ENCODE data around the gene HOXD13.

HOXD13 gene

DNA sequence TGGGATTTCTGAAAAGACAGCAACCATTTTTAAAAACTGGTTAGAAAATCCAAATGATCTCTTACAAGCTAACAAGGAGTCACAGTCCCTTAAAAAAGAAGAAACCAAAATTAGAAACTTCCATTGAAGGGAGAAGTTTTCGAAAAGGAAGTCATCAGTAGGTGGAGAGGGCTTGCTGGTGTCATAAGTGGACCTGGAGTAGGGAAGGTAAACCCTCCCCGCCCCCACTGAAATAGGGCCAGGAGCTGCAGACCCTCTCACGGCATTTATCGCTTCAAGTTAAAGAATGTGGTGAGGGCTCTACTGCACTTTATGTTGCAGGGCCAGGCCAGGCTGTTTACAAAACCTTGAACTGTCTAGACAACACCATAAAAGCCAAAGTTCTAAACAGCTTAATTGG lies 17.4 kb downstream of the HOXD13 start:
- no peaks in the 10 kb centered on the region for H3K79me2 ChIP-seq (ENCODE audit: low read length)
- no peaks in the 10 kb centered on the region for H4K20me1 ChIP-seq (ENCODE audit: insufficient read depth, low read length)
- no peak overlapping the region for H3K27ac ChIP-seq (ENCODE audit: low read length)
- no peaks in the 10 kb centered on the region for H3K36me3 ChIP-seq (replicated peaks; ENCODE audit: insufficient read depth, low read length)
- H2AFZ ChIP-seq (ENCODE audit: low read length), result no peak overlapping the region
- H3K4me2 ChIP-seq (ENCODE audit: low read depth, low read length), result no peak overlapping the region
- H3K4me1 ChIP-seq (ENCODE audit: low read length), result no peaks in the 10 kb centered on the region
- TF ChIP-seq EZH2phosphoT487 (IDR thresholded peaks at IDR 0.05; ENCODE audit: low read length) (no peak), EZH2 (optimal IDR thresholded peaks at IDR 0.05; ENCODE audit: low read depth, low read length) (no peak)
- TF ChIP-seq, protein P1, sequence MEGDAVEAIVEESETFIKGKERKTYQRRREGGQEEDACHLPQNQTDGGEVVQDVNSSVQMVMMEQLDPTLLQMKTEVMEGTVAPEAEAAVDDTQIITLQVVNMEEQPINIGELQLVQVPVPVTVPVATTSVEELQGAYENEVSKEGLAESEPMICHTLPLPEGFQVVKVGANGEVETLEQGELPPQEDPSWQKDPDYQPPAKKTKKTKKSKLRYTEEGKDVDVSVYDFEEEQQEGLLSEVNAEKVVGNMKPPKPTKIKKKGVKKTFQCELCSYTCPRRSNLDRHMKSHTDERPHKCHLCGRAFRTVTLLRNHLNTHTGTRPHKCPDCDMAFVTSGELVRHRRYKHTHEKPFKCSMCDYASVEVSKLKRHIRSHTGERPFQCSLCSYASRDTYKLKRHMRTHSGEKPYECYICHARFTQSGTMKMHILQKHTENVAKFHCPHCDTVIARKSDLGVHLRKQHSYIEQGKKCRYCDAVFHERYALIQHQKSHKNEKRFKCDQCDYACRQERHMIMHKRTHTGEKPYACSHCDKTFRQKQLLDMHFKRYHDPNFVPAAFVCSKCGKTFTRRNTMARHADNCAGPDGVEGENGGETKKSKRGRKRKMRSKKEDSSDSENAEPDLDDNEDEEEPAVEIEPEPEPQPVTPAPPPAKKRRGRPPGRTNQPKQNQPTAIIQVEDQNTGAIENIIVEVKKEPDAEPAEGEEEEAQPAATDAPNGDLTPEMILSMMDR (IDR thresholded peaks at IDR 0.05; ENCODE audit: low read length), result no peak
- no peaks in the 10 kb centered on the region for H3K9me3 ChIP-seq (replicated peaks; ENCODE audit: insufficient read depth, low read length)
- H3K9ac ChIP-seq (ENCODE audit: low read length), result no peak overlapping the region
- no peak for DNase-seq
- no peak overlapping the region for H3K4me3 ChIP-seq (ENCODE audit: low read length)
- no peaks in the 10 kb centered on the region for H3K9me2 ChIP-seq (replicated peaks; ENCODE audit: insufficient read depth, low read length)
- H3F3A ChIP-seq (ENCODE audit: insufficient read depth, low read length), result no peaks in the 10 kb centered on the region
- H3K27me3 ChIP-seq (replicated peaks; ENCODE audit: insufficient read depth, low read length), result peaks cover 62% of the 10 kb centered on the region

DNA sequence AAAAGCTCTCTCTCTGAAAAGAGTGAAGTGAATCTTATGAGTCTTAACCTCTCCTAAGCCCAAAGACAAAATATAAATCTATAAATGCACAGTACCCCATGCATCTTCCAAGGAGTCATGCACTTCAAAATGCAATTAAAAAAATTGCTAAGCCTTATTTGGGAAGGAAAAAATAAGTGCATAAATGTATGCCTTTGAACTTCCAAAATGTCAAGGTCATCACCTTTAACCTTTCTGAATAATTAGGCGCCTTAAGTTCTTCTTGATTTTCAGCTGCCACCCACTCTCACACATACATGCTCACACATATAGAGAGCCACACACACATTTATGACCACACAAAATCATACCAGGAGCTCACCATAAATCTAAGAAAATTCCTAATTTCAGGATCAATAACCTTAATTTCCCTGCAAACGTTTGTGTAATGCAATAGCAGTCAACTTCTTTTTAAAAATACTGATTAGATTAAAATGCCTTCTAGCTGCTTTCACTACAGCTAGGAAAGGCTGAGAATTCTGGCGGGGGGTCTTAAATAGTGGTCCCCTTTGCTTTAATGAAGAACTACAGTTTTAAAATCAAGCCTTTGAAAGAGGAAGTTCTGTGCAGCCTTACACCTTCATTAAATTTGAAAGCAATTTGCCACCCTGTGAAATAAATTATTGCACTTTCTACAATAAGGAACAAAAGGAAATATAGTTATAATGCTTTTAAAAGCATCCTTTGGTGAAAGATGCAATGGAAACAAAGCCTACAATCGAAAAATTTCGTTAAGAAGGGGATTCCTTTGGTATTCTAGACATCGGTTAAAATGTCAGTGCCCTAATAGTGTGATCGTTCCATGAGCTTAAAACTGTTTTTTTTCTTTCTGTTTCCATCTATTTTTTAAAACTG lies 18.1 kb downstream of the HOXD13 start:
- Histone ChIP-seq H3K4me3 (ENCODE audit: low read length) (no peak overlapping the region), H3K9me3 (replicated peaks; ENCODE audit: insufficient read depth, low read length) (no peaks in the 10 kb centered on the region), H4K20me1 (ENCODE audit: insufficient read depth, low read length) (no peaks in the 10 kb centered on the region), H3K4me1 (ENCODE audit: low read length) (no peaks in the 10 kb centered on the region), H3K4me2 (ENCODE audit: low read depth, low read length) (peak overlapping the region; percentile 31), H3K9me2 (replicated peaks; ENCODE audit: insufficient read depth, low read length) (no peaks in the 10 kb centered on the region), H3F3A (ENCODE audit: insufficient read depth, low read length) (no peaks in the 10 kb centered on the region), H3K9ac (ENCODE audit: low read length) (no peak overlapping the region), H2AFZ (ENCODE audit: low read length) (no peak overlapping the region), H3K27me3 (replicated peaks; ENCODE audit: insufficient read depth, low read length) (peaks cover 64% of the 10 kb centered on the region), H3K36me3 (replicated peaks; ENCODE audit: insufficient read depth, low read length) (no peaks in the 10 kb centered on the region), H3K27ac (ENCODE audit: low read length) (no peak overlapping the region), H3K79me2 (ENCODE audit: low read length) (no peaks in the 10 kb centered on the region)
- no peak for DNase-seq
- TF ChIP-seq, protein P1 (IDR thresholded peaks at IDR 0.05; ENCODE audit: low read length), result no peak
- TF ChIP-seq EZH2 (optimal IDR thresholded peaks at IDR 0.05; ENCODE audit: low read depth, low read length), result no peak

DNA sequence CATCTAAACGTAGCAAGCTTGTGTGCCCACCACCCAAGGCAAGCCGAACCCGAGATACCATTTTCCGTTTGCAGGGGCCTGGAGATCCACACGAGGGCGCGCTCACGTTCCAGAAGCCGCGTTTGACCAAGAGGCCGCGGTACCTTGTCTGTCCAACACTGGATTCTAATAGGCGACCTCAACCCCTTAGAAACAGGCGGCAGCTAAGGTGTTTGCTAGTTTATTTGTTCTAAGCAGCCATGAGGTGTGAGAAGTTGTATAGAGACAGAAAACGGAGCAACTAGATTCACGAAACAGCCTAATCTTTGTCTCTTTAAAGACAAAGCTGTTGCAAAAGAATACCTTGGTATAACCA lies 18.8 kb downstream of the HOXD13 start:
- peak; percentile 34 for DNase-seq
- TF ChIP-seq, protein P1 (IDR thresholded peaks at IDR 0.05; ENCODE audit: low read length), result peak; percentile 87
- no peak for TF ChIP-seq EZH2phosphoT487 (IDR thresholded peaks at IDR 0.05; ENCODE audit: low read length)
- no peak for TF ChIP-seq EZH2 (optimal IDR thresholded peaks at IDR 0.05; ENCODE audit: low read depth, low read length)
- Histone ChIP-seq H2AFZ (ENCODE audit: low read length) (no peak overlapping the region), H3K36me3 (replicated peaks; ENCODE audit: insufficient read depth, low read length) (no peaks in the 10 kb centered on the region), H3K27ac (ENCODE audit: low read length) (no peak overlapping the region), H3K9me3 (replicated peaks; ENCODE audit: insufficient read depth, low read length) (no peaks in the 10 kb centered on the region), H3K4me1 (ENCODE audit: low read length) (no peaks in the 10 kb centered on the region), H3K4me2 (ENCODE audit: low read depth, low read length) (peak overlapping the region; percentile 31), H3K9me2 (replicated peaks; ENCODE audit: insufficient read depth, low read length) (no peaks in the 10 kb centered on the region), H4K20me1 (ENCODE audit: insufficient read depth, low read length) (no peaks in the 10 kb centered on the region), H3F3A (ENCODE audit: insufficient read depth, low read length) (no peaks in the 10 kb centered on the region), H3K4me3 (ENCODE audit: low read length) (no peak overlapping the region), H3K9ac (ENCODE audit: low read length) (no peak overlapping the region), H3K27me3 (replicated peaks; ENCODE audit: insufficient read depth, low read length) (peaks cover 63% of the 10 kb centered on the region), H3K79me2 (ENCODE audit: low read length) (no peaks in the 10 kb centered on the region)

All from MM.1S (cell line).